Measurements from ENCODE around the gene CATSPER4. TPM values are rescaled to one million over a fixed set of nuclear protein-coding genes. Genes with fewer than 3 reads are reported as not detected.

Gene CATSPER4
- total and polyA plus RNA-seq, 2 experiments from 2014 or later = 0.31 TPM; not detected in 1

- no peak for ATAC-seq
These were observed 8.1 kb upstream of the CATSPER4 start for GRCh38 chr1:26182383-26182696.

More at GRCh38 chr1:26182383-26182696, 8.1 kb upstream of the CATSPER4 start:
- Histone ChIP-seq H3K79me2 (replicated peaks; ENCODE audit: insufficient read depth) (no peaks in the 10 kb centered on the region), H3K9me2 (ENCODE audit: insufficient read depth) (no peaks in the 10 kb centered on the region), H3K36me3 (ENCODE audit: insufficient read depth) (no peaks in the 10 kb centered on the region), H3K27me3 (ENCODE audit: insufficient read depth) (no peaks in the 10 kb centered on the region), H3K4me3 (no peak overlapping the region), H3F3A (replicated peaks; ENCODE audit: low read depth) (no peaks in the 10 kb centered on the region), H2AFZ (no peak overlapping the region), H4K20me1 (replicated peaks; ENCODE audit: insufficient read depth) (no peaks in the 10 kb centered on the region), H3K4me1 (ENCODE audit: insufficient read depth) (no peaks in the 10 kb centered on the region), H3K4me2 (no peak overlapping the region), H3K27ac (ENCODE audit: low read depth) (no peak overlapping the region)
- Mint-ChIP-seq H3K9me3 (no peaks in the 10 kb centered on the region), H3K4me1 (peaks cover 9% of the 10 kb centered on the region; the same call in 2 of the 3 replicates), H3K27ac (no peak overlapping the region), H3K4me3 (no peak overlapping the region), H3K27me3 (ENCODE audit: insufficient read depth, low read depth, poor library complexity) (peaks cover 8% of the 10 kb centered on the region), H3K36me3 (ENCODE audit: low read depth) (peaks cover 10% of the 10 kb centered on the region)
- no peak for TF ChIP-seq CTCF (conservative IDR thresholded peaks at IDR 0.05; ENCODE audit: low read depth in 2 of 2)
- TF ChIP-seq EZH2 (IDR thresholded peaks at IDR 0.05; ENCODE audit: low read depth, unreplicated experiment) = no peak
- no peak for TF ChIP-seq STAT1 (IDR thresholded peaks at IDR 0.05; ENCODE audit: unreplicated experiment)
- no peak for TF ChIP-seq ZNF114 (CRISPR knock-in tag; IDR thresholded peaks at IDR 0.05)
- TF ChIP-seq ZNF331 (CRISPR knock-in tag; IDR thresholded peaks at IDR 0.05; ENCODE audit: low read depth) = no peak
- no peak for TF ChIP-seq REST (IDR thresholded peaks at IDR 0.05; ENCODE audit: unreplicated experiment)
- TF ChIP-seq, protein P1, sequence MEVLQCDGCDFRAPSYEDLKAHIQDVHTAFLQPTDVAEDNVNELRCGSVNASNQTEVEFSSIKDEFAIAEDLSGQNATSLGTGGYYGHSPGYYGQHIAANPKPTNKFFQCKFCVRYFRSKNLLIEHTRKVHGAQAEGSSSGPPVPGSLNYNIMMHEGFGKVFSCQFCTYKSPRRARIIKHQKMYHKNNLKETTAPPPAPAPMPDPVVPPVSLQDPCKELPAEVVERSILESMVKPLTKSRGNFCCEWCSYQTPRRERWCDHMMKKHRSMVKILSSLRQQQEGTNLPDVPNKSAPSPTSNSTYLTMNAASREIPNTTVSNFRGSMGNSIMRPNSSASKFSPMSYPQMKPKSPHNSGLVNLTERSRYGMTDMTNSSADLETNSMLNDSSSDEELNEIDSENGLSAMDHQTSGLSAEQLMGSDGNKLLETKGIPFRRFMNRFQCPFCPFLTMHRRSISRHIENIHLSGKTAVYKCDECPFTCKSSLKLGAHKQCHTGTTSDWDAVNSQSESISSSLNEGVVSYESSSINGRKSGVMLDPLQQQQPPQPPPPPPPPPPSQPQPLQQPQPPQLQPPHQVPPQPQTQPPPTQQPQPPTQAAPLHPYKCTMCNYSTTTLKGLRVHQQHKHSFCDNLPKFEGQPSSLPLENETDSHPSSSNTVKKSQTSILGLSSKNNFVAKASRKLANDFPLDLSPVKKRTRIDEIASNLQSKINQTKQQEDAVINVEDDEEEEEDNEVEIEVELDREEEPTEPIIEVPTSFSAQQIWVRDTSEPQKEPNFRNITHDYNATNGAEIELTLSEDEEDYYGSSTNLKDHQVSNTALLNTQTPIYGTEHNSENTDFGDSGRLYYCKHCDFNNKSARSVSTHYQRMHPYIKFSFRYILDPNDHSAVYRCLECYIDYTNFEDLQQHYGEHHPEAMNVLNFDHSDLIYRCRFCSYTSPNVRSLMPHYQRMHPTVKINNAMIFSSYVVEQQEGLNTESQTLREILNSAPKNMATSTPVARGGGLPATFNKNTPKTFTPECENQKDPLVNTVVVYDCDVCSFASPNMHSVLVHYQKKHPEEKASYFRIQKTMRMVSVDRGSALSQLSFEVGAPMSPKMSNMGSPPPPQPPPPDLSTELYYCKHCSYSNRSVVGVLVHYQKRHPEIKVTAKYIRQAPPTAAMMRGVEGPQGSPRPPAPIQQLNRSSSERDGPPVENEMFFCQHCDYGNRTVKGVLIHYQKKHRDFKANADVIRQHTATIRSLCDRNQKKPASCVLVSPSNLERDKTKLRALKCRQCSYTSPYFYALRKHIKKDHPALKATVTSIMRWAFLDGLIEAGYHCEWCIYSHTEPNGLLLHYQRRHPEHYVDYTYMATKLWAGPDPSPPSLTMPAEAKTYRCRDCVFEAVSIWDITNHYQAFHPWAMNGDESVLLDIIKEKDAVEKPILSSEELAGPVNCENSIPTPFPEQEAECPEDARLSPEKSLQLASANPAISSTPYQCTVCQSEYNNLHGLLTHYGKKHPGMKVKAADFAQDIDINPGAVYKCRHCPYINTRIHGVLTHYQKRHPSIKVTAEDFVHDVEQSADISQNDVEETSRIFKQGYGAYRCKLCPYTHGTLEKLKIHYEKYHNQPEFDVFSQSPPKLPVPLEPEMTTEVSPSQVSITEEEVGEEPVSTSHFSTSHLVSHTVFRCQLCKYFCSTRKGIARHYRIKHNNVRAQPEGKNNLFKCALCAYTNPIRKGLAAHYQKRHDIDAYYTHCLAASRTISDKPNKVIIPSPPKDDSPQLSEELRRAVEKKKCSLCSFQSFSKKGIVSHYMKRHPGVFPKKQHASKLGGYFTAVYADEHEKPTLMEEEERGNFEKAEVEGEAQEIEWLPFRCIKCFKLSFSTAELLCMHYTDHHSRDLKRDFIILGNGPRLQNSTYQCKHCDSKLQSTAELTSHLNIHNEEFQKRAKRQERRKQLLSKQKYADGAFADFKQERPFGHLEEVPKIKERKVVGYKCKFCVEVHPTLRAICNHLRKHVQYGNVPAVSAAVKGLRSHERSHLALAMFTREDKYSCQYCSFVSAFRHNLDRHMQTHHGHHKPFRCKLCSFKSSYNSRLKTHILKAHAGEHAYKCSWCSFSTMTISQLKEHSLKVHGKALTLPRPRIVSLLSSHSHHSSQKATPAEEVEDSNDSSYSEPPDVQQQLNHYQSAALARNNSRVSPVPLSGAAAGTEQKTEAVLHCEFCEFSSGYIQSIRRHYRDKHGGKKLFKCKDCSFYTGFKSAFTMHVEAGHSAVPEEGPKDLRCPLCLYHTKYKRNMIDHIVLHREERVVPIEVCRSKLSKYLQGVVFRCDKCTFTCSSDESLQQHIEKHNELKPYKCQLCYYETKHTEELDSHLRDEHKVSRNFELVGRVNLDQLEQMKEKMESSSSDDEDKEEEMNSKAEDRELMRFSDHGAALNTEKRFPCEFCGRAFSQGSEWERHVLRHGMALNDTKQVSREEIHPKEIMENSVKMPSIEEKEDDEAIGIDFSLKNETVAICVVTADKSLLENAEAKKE (CRISPR knock-in tag; IDR thresholded peaks at IDR 0.05) = no peak
- no peak for TF ChIP-seq EZH2phosphoT487 (IDR thresholded peaks at IDR 0.05; ENCODE audit: unreplicated experiment)
- no peak for DNase-seq (ENCODE audit: low spot score)

Measured in GM23338 (cell line).